ENCODE measurements around the gene TBC1D17. TPM values are rescaled to one million over a fixed set of nuclear protein-coding genes. Genes with fewer than 3 reads are reported as not detected.

TBC1D17 gene
- total RNA-seq, 1 donor from 2014 or later: 29.1 TPM

DNA sequence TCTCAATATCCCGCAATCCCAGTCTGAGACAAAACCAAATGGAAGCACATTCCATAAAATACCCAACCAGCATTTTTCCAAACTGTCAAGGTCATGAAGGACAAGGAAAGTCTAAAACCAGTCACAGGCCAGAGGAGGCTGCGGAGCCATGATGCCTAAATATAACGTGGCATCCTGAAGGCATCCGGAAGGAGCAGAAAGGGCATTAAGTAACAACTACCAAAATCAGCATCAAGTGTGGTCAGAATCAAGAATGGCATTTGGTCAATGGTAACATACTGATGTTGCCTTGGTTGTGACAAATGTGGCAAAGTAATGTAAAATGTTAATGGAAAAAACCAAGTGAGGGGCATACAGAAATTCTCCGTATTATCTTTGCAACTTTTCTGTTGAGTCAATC lies 48.0 kb downstream of the TBC1D17 start:
- Histone ChIP-seq H3K36me3 (ENCODE audit: insufficient read depth, low read length) (peaks cover 6% of the 10 kb centered on the region), H3K79me2 (ENCODE audit: insufficient read depth, low read length) (peaks cover 86% of the 10 kb centered on the region), H3K4me1 (ENCODE audit: insufficient read depth, low read length) (peaks cover 19% of the 10 kb centered on the region), H3K4me3 (ENCODE audit: insufficient read depth, low read depth, low read length) (no peak overlapping the region), H3K4me2 (ENCODE audit: low read length) (no peak overlapping the region), H3K9me3 (ENCODE audit: insufficient read depth, low read depth, low read length) (no peaks in the 10 kb centered on the region), H2AFZ (ENCODE audit: low read depth, low read length) (no peak overlapping the region), H4K20me1 (ENCODE audit: insufficient read depth, low read length) (peaks cover 68% of the 10 kb centered on the region), H3K9ac (ENCODE audit: low read length) (no peak overlapping the region), H3K27ac (ENCODE audit: low read depth, low read length) (no peak overlapping the region), H3K27me3 (ENCODE audit: insufficient read depth, low read length) (no peaks in the 10 kb centered on the region)
- peaks cover 8% of the 10 kb centered on the region for H3K36me3 Mint-ChIP-seq (ENCODE audit: low read depth, unreplicated experiment)
- no peak for FAIRE-seq
- DNase-seq (ENCODE audit: low read depth): no peak
- no peaks in the 10 kb centered on the region for H3K27me3 Mint-ChIP-seq (ENCODE audit: low read depth, unreplicated experiment)
- H3K4me3 Mint-ChIP-seq (ENCODE audit: unreplicated experiment): no peak overlapping the region
- H3K9me3 Mint-ChIP-seq (ENCODE audit: unreplicated experiment): no peaks in the 10 kb centered on the region
- H3K27ac Mint-ChIP-seq (ENCODE audit: unreplicated experiment): no peak overlapping the region
- no peak for TF ChIP-seq EZH2 (IDR thresholded peaks at IDR 0.05; ENCODE audit: insufficient read depth, low read length)
- peaks cover 19% of the 10 kb centered on the region for H3K4me1 Mint-ChIP-seq (ENCODE audit: low read depth, unreplicated experiment)

DNA sequence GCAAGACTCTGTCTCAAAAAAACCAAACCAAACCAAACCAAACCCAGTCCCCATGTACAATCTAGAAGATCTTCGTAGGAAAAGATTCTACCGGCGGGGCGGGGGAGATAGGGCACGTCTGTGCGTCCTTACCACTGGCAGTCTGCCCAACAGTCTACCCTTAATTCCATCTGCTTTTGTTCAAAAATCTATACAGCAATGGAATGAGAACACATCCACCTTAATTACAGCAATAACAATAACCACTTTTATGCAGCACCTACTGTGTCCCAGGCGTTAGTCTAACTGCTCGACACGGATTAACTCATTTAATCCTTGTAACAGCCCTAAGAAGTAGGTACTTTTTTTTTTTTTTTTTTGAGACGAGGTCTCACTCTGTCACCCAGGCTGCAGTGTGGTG lies 49.0 kb downstream of the TBC1D17 start:
- DNase-seq (ENCODE audit: low read depth): no peak
- H3K36me3 ChIP-seq (ENCODE audit: insufficient read depth, low read length): peaks cover 6% of the 10 kb centered on the region
- no peak for FAIRE-seq
- H3K79me2 ChIP-seq (ENCODE audit: insufficient read depth, low read length): peaks cover 76% of the 10 kb centered on the region
- peak overlapping the region; percentile 98 for H3K4me2 ChIP-seq (ENCODE audit: low read length)
- peaks cover 57% of the 10 kb centered on the region for H4K20me1 ChIP-seq (ENCODE audit: insufficient read depth, low read length)
- TF ChIP-seq EZH2 (IDR thresholded peaks at IDR 0.05; ENCODE audit: insufficient read depth, low read length): no peak
- TF ChIP-seq, protein P1, sequence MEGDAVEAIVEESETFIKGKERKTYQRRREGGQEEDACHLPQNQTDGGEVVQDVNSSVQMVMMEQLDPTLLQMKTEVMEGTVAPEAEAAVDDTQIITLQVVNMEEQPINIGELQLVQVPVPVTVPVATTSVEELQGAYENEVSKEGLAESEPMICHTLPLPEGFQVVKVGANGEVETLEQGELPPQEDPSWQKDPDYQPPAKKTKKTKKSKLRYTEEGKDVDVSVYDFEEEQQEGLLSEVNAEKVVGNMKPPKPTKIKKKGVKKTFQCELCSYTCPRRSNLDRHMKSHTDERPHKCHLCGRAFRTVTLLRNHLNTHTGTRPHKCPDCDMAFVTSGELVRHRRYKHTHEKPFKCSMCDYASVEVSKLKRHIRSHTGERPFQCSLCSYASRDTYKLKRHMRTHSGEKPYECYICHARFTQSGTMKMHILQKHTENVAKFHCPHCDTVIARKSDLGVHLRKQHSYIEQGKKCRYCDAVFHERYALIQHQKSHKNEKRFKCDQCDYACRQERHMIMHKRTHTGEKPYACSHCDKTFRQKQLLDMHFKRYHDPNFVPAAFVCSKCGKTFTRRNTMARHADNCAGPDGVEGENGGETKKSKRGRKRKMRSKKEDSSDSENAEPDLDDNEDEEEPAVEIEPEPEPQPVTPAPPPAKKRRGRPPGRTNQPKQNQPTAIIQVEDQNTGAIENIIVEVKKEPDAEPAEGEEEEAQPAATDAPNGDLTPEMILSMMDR (IDR thresholded peaks at IDR 0.05; ENCODE audit: insufficient read depth, low read depth, low read length): no peak
- no peaks in the 10 kb centered on the region for H3K9me3 Mint-ChIP-seq (ENCODE audit: unreplicated experiment)
- no peak overlapping the region for H3K27ac Mint-ChIP-seq (ENCODE audit: unreplicated experiment)
- no peak overlapping the region for H3K4me3 ChIP-seq (ENCODE audit: insufficient read depth, low read depth, low read length)
- H3K36me3 Mint-ChIP-seq (ENCODE audit: low read depth, unreplicated experiment): peaks cover 10% of the 10 kb centered on the region
- H3K27ac ChIP-seq (ENCODE audit: low read depth, low read length): no peak overlapping the region
- no peak overlapping the region for H3K9ac ChIP-seq (ENCODE audit: low read length)
- H3K9me3 ChIP-seq (ENCODE audit: insufficient read depth, low read depth, low read length): no peaks in the 10 kb centered on the region
- peaks cover 14% of the 10 kb centered on the region for H3K4me1 Mint-ChIP-seq (ENCODE audit: low read depth, unreplicated experiment)
- peaks cover 17% of the 10 kb centered on the region for H3K4me1 ChIP-seq (ENCODE audit: insufficient read depth, low read length)
- H3K4me3 Mint-ChIP-seq (ENCODE audit: unreplicated experiment): peak overlapping the region; percentile 34
- H3K27me3 ChIP-seq (ENCODE audit: insufficient read depth, low read length): no peaks in the 10 kb centered on the region
- no peaks in the 10 kb centered on the region for H3K27me3 Mint-ChIP-seq (ENCODE audit: low read depth, unreplicated experiment)
- H2AFZ ChIP-seq (ENCODE audit: low read depth, low read length): no peak overlapping the region

DNA sequence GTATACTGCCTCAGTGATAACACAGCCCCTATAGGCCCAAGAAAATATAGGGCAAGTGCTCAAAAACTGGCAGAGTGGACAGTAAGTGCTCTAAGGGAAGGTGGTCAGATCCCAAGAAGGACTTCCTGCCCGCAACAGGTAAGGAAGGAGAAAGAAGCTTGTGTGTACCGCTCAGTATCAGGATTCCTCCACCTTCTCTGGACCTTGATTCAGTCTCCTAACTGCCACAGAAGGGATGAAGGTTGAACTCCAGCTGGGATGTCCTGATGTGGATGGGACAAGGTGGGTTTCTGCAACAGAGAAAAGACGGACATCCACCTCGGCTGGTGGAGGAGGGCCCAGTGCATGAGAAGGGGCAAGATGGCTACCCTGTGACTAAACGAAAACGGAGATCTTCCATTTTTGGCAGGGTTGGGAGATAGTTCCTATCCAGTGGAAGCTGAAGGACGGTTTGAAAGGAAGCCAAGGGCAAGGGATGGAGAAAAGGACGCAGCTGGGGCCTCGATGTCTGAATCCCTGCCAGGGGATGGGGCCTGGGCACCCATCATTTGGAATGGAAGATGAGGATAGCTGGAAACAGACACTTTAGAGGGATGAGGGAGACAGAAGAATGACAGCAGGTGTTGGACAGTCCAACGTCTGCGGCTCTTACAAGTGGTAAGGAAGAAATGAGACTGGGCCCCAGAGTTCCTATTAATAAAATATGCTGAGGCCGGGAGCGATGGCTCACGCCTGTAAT lies 50.2 kb downstream of the TBC1D17 start:
- DNase-seq (ENCODE audit: low read depth) (no peak), FAIRE-seq (no peak)
- H3K4me1 ChIP-seq (ENCODE audit: insufficient read depth, low read length): peaks cover 6% of the 10 kb centered on the region
- peaks cover 6% of the 10 kb centered on the region for H3K36me3 ChIP-seq (ENCODE audit: insufficient read depth, low read length)
- peak overlapping the region; percentile 15 for H3K27ac ChIP-seq (ENCODE audit: low read depth, low read length)
- TF ChIP-seq, protein P1 (IDR thresholded peaks at IDR 0.05; ENCODE audit: insufficient read depth, low read depth, low read length): no peak
- no peak for TF ChIP-seq EZH2 (IDR thresholded peaks at IDR 0.05; ENCODE audit: insufficient read depth, low read length)
- Mint-ChIP-seq H3K4me3 (ENCODE audit: unreplicated experiment) (peak overlapping the region; percentile 97), H3K36me3 (ENCODE audit: low read depth, unreplicated experiment) (peaks cover 17% of the 10 kb centered on the region), H3K27me3 (ENCODE audit: low read depth, unreplicated experiment) (no peaks in the 10 kb centered on the region), H3K9me3 (ENCODE audit: unreplicated experiment) (no peaks in the 10 kb centered on the region), H3K4me1 (ENCODE audit: low read depth, unreplicated experiment) (peaks cover 5% of the 10 kb centered on the region), H3K27ac (ENCODE audit: unreplicated experiment) (peak overlapping the region; percentile 95)
- no peak overlapping the region for H2AFZ ChIP-seq (ENCODE audit: low read depth, low read length)
- no peak overlapping the region for H3K4me3 ChIP-seq (ENCODE audit: insufficient read depth, low read depth, low read length)
- H3K79me2 ChIP-seq (ENCODE audit: insufficient read depth, low read length): peaks cover 64% of the 10 kb centered on the region
- H3K9me3 ChIP-seq (ENCODE audit: insufficient read depth, low read depth, low read length): no peaks in the 10 kb centered on the region
- H3K4me2 ChIP-seq (ENCODE audit: low read length): peak overlapping the region; percentile 98
- H3K9ac ChIP-seq (ENCODE audit: low read length): no peak overlapping the region
- peaks cover 45% of the 10 kb centered on the region for H4K20me1 ChIP-seq (ENCODE audit: insufficient read depth, low read length)
- H3K27me3 ChIP-seq (ENCODE audit: insufficient read depth, low read length): no peaks in the 10 kb centered on the region
